GM12892 (cell line): ENCODE data around the gene ARHGEF16.

Experiments
- POLR2A ChIP-seq: IDR thresholded peaks from 2 replicates; pipeline ENCODE4 v1.6.1; 2011; ENCODE audit warnings: low read depth, low read length, control low read depth
- TAF1 ChIP-seq: IDR thresholded peaks from 2 replicates; pipeline ENCODE4 v1.6.1; 2011; ENCODE audit warnings: low read depth, mild to moderate bottlenecking, control low read depth, low read length, borderline replicate concordance

GRCh38 chr1:3456449-3456963, 2.0 kb downstream of the ARHGEF16 start:
- TF ChIP-seq TAF1 (no peak), POLR2A (no peak)
